GM19025 (cell line): ENCODE results near the gene SEMA4B.
A peak's percentile ranks its signal among the peaks of the same experiment; 100 is the strongest.
"Not testable (repeated sequence)": the region's sequence is repeated elsewhere in the genome, so short reads cannot be mapped to it uniquely, and the experiment has no call there.

Experiments
- ATAC-seq: cut with Tn5 transposase; IDR thresholded peaks from one replicate; pipeline ENCODE4 v1.9.1; 2021; ENCODE audit warnings: mild to moderate bottlenecking, low read depth, moderate library complexity; ENCODE audit not compliant: unreplicated experiment

The SEMA4B gene

GRCh38 chr15:90178468-90179435 is 22.4 kb upstream of the SEMA4B start:
- ATAC-seq = no peak

DNA sequence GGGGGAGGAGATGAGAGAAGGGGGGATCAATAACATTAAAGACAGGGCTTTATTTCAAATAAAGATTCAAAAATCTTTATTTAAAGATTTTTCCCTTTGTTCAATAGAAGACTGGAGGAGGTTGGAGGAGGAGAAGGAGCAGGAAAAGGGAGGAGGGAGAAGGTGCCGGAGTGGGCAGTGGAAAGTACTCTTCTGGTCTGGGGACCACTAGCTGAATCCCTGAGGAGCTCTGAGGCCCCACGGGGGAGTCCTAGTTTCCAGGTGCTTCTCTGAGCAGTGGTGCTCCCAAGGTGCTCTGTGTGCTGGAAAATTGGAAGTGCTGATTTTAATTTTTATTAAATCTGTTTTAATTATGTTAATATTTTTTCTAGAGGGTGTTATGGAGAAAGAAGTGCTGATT is 19.4 kb upstream of the SEMA4B start:
- no peak for ATAC-seq

DNA sequence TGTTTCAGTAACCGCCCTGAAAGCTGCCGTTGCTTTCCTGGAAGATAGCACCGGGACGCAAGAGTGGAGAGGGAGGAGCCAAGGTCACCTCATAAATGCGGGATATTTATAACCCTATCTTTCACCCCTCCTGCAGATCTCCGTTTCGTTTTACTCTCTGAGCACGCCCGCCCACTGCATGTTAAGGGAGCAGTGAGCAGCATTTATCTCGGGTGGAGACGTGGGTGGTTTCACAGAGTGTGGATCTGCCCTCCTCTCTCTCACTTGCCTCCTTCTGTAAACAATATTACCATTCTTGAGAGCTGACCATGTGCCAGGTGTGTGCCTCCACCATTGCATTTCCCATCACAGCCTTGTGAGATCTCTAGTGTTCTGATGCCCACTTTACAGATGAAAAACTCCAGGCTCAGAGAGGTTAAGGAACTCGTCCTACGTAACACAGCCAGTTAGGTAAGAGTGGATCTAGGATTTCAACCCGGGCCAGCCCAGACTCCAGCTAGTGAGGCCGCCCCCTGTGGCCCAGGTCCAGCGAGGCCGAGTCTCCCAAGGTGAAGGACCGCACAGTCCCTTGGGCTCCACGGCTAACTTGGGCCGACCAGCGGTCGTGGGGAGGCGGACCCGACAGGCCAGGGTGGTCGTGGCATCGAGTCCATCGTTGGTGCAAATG is 16.9 kb upstream of the SEMA4B start:
- ATAC-seq = no peak

- peak; percentile 71 for ATAC-seq
Observed at GRCh38 chr15:90184786-90185704, 16.1 kb upstream of the SEMA4B start.

DNA sequence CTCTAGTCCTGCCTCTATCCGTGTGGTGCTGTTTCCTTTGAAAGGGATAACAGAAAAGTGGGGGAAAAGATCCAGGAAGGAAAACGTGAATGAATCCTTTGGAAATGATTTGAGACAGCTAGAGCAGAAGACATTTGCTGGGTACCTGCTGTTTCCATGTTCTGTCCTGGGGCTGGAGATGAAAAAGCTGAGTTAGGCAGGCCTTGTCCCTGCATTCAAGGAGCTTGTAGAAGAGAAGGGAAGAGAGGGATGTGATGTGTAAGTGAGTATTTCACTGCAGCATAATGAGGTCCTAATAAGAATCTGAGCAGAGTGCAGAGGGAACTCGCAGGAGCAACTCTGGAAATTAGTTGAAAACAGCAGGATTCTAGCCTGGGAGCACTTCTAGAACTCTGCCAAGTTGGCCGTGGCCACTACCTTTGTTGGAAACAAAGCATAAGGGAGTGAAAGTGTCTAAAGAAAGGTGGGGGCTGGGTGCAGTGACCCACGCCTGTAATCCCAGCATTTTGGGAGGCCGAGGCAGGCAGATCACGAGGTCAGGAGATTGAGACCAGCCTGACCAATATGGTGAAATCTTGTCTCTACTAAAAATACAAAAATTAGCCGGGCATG is 13.8 kb upstream of the SEMA4B start:
- no peak for ATAC-seq

DNA sequence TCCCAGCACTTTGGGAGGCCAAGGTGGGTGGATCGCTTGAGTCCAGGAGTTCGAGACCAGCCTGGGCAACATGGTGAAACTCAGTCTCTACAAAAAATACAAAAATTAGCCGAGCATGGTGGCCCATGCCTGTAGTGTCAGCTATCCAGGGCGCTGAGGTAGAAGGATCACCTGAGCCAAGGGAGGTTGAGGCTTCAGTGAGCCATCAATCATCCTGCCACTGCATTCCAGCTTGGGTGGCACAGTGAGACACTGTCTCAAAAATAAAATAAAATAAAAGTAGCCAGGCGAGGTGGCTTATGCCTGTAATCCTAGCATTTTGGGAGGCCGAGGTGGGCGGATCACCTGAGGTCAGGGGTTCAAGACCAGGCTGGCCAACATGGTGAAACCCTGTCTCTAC is 13.1 kb upstream of the SEMA4B start:
- not testable (repeated sequence) for ATAC-seq

DNA sequence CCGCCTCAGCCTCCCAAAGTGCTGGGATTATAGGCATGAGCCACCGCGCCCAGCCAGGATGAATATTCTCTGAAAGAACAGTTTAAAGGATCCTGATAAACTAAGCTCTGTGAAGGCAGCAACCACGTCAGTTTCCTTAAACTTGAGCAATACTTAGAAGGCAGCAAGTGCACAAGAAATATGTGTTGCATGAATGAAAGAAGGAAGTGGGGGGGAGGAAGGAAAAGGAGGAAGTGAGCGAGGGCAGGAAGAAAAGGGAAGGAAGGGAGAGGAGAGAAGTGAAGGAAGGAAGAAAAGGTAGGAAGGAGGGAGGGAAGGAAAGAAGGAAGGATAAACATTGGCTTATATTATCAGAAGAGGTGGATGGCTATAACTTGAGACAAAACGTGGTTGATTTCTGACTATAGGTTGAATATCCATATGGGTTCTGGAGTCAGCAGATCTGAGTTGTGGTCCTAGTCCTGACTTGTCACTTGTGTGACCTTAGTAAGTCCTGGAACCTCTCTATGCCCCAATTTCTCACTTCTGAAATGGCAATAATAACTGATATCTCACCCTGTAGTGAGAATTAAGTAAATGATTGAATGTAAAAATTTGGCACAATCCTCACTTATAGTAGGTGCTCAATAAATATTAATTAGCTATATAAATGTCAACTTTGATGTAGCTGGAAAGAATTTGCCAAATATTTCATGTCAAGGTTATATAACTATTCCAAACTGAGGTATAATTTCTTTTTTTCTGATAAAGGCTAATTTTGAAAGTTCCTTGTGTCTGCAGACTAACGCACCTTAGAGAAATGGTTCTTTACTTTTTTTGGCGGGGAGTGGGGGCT is 12.0 kb upstream of the SEMA4B start:
- no peak for ATAC-seq

GRCh38 chr15:90189781-90190467 is 11.2 kb upstream of the SEMA4B start:
- ATAC-seq = no peak

DNA sequence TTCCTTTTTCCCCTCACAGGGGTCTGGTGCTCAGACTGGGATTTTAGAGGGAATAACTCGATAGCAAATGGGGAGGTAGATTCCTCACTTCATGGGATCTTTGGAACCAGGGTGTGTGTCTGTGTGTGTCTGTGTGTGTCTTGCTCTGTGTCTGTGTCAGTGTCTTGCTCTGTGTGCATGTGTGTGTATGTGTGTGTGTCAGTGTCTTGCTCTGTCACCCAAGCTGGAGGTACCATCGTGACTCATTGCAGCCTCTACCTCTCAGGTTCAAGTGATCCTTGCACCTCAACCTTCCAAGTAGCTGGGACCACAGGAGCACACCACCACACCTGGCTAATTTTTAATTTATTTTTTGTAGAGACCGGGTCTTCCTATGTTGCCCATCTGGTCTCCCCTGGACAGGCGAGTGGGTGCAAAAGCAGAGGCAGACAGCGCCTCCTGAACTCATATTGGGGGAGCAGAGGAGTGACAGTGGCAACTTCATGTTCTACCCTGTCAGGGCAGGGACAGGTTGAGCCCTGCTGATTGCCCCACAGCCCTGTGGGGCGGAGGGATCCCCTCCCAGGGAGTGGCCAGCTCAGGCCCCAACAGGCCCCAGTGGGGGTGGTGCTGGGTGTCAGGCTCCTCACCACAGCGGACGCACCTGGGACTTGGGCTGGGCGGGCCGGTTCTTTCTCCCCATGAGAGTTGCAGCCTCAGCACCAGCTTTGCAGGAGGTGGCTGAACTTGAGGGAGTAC is 10.4 kb upstream of the SEMA4B start:
- no peak for ATAC-seq

DNA sequence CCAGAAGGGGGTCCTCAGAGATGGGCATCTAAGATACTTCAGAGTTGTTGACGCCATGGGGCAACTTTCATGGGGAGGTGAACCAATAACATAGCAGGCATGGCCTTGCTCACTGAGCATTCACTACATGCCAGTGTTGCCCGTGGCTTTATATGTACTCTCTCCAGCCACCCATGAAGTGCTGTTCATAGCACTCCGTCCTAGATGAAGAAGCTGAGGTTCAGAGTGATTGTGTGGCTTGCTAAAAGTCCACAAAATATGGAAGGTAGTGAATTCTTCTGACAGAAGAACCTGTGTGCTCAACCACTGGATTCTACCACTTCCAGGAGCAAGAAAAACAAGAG is 9.8 kb upstream of the SEMA4B start:
- ATAC-seq = no peak

DNA sequence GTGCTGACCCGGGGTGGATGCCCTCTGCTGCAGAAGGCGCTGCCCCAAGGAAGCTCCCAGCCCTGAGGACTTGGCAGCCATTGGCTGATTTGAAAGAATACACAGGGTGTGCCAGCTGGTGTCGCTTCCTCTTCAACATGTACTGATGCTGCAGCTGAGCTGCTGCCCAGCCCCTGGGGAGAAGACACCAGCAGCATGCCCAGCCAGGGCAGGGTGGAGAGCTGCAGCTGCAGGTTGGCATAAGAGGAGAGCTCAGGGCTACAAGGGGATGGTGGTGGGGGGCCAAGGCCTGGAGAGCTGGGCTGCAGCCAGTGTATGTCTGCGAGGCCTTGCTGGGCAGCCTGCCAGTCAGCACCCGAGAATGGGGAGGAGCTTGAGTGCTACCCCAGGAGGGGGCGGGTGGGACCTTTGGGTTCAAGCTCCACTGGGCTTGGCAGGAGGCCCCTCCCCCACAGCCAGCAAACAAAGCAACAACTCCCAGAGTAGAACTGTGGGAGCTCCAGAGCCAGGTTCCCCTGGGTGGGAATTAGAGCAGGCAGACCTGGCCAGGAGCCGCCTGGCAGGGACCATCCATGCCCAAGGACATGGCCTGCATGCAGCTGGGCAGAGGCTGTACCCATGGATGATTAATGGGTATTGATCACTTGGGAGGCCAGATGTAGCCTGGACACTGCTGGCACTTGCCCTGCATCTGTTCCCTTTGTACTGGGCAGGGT is 9.2 kb upstream of the SEMA4B start:
- ATAC-seq = peak; percentile 77

- ATAC-seq = no peak
Observed at GRCh38 chr15:90192961-90193786, 8.0 kb upstream of the SEMA4B start.

DNA sequence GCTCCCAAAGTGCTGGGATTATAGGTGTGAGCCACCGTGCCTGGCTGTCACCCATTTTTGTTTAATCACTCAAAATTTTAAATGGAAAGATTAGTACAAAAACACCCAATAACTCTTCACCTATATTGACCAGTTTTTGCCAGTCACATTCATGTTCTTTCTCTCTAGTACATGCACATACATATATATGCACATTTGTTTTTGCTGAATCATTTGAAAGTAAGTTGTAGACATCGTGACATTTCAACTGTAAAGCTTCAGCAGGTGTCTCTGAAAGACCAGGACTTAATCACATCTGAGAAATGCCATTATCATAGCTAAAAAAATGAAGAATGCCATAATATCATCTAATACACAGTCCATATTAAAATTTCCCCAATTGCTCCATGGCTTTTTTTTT is 6.5 kb upstream of the SEMA4B start:
- ATAC-seq = no peak

DNA sequence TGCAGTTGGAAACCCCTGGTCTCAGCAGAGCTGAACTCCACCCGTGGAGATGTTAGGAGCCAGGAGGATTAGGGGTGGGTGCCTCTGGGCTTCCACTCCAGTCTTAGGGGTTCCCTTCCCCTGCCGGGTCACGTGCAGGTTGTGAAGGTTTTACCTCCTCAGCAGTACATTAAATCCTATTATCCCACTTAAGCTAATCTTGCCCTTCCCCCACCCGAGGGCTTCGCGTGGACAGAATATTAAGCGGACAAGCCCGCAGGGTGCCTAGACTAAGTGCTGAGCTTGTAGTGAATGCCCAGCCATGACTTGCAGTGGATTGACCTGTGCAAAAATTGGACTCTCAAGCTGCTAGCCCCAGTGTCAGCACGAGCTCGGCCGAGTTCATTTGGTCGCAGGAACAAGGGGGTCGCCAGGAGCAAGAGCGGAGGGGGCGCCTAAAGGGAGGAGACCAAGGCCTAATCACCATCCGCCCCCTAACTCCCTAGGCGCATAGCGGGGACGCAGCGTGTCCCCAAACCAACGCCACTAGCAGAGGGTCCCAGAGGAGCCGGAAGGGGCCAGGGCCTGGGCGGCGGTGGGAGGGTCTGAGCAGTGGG is 498 bp upstream of the SEMA4B start:
- peak; percentile 12 for ATAC-seq

GRCh38 chr15:90201944-90202375 is 830 bp downstream of the SEMA4B start:
- no peak for ATAC-seq

DNA sequence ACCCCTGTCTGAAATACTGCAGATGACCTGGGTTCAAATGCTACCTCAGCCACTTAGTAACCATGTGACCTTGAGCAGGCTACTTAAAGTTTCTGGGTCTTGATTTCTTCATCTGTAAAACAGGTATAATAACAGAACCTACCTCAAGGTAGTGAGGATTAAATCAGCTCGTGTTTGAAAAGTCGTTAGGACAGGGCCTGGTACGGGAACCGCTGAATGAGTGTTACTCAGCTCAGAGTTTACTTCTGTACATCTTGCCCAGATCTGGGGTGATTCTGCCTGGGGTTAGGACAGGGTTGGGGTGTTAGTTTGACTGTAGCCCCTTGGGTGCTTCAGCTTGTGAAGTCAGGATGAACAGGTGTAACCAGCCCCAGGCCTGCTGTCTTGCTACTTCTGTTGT is 1.8 kb downstream of the SEMA4B start:
- ATAC-seq = no peak
